NCI-H187 (cell line): ENCODE data around the gene GTF2IRD1.
A peak's percentile ranks its signal among the peaks of the same experiment; 100 is the strongest.
"Not testable (repeated sequence)": the region's sequence is repeated elsewhere in the genome, so short reads cannot be mapped to it uniquely, and the experiment has no call there.

Source experiments
- DNase-seq, 2 experiments: peaks; one replicate each; lab custom pipeline; 2025; lab: John Stamatoyannopoulos, UW

The GTF2IRD1 gene, protein sequence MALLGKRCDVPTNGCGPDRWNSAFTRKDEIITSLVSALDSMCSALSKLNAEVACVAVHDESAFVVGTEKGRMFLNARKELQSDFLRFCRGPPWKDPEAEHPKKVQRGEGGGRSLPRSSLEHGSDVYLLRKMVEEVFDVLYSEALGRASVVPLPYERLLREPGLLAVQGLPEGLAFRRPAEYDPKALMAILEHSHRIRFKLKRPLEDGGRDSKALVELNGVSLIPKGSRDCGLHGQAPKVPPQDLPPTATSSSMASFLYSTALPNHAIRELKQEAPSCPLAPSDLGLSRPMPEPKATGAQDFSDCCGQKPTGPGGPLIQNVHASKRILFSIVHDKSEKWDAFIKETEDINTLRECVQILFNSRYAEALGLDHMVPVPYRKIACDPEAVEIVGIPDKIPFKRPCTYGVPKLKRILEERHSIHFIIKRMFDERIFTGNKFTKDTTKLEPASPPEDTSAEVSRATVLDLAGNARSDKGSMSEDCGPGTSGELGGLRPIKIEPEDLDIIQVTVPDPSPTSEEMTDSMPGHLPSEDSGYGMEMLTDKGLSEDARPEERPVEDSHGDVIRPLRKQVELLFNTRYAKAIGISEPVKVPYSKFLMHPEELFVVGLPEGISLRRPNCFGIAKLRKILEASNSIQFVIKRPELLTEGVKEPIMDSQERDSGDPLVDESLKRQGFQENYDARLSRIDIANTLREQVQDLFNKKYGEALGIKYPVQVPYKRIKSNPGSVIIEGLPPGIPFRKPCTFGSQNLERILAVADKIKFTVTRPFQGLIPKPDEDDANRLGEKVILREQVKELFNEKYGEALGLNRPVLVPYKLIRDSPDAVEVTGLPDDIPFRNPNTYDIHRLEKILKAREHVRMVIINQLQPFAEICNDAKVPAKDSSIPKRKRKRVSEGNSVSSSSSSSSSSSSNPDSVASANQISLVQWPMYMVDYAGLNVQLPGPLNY

GRCh38 chr7:74453322-74454011 lies at the start of gene GTF2IRD1:
TSS of gene GTF2IRD1 (plus strand) at chr7:74453906. CDS start at chr7:74508081, 54,175 bp downstream.
- DNase-seq = peak; percentile 52 to 68

DNA sequence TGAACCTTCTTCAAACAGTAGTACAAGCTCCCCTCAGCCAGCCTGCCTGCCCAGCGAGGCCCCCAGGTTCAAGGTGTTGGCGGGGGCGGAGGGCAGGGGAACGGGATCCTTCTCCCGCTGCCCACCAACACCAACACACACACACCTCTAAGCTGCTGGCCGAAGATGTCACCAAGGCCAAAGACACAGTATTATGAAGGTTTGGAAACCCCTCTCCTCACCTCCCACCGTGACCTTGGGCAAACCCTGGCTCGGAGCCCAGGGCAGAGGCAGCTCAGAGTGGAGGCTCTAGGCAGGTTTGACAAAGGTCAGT lies 49.4 kb upstream of the GTF2IRD1 start:
- no peak for DNase-seq

DNA sequence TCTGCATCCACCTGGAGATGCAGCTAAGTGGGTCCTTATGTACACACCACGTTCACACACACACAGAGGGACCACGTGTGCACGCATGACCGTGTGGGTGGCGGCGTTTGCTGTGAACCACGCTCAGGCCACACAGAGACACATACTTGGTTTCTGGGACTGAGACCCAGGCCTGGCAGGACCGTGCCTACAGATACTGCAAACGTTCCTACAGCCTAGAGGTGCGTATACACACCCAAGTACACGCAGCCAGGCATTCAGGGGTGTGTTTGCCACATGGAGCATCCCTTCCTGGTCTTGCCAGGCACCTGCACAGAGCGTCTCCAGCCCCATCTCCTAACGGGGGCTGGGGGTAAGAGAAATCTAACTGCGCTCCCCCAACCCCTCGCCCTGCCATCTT lies 49.0 kb upstream of the GTF2IRD1 start:
- no peak for DNase-seq

GRCh38 chr7:74405191-74405898 lies 48.4 kb upstream of the GTF2IRD1 start:
- no peak for DNase-seq

- no peak for DNase-seq
Observed at GRCh38 chr7:74405899-74406512, 47.7 kb upstream of the GTF2IRD1 start.

DNA sequence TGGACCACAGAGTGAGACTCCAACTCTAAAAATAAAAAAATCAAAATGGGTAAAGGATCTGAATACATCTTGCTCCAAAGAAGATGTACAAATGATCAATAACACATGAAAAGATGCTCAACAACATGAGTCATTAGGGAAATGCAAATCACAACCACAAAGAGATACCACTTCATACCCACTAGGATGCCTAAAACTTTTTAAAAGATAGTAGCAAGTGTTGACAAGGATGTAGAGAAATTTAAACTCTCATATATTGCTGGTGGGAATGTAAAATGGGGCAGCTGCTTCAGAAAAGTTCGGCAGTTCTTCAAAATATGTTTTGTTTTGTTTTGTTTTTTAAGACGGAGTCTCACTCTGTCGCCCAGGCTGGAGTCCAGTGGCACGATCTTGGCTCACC lies 45.7 kb upstream of the GTF2IRD1 start:
- DNase-seq = no peak

- DNase-seq = no peak
Observed at GRCh38 chr7:74409571-74409970, 44.1 kb upstream of the GTF2IRD1 start.

DNA sequence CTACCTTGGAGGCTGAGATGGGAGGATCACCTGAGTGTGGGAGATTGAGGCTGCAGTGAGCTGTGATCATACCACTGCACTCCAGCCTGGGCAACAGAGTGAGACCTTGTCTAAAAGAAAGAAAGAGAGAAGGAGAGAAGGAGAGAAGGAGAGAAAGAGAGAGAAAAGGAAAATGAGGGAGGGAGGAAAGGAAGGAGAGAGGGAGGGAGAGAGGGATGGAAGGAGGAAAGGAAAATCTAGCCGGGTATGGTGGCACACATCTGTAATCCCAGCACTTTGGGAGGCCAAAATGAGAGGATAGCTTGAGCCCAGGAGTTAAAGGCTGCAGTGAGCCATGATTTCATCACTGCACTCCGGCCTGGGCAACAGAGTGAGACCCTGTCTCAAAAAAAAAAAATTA lies 42.9 kb upstream of the GTF2IRD1 start:
- DNase-seq = no peak

DNA sequence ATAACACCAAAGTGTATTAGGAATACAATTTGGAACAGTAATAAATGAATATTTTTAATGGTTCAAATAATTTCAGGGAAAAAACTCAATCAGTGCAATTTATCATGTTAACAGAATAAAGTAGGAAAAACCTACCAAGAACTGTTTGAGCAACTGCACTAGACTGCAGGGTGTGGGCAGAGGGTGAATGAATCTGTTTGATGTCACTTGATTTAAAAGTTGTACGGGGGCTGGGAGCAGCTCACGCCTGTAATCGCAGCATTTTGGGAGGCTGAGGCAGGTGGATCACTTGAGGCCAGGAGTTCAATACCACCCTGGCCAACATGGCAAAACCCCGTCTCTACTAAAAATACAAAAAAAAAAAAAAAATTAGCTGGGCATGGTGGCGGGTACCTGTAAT lies 42.1 kb upstream of the GTF2IRD1 start:
- not testable (repeated sequence) for DNase-seq

GRCh38 chr7:74412056-74412455 lies 41.6 kb upstream of the GTF2IRD1 start:
- DNase-seq = no peak

DNA sequence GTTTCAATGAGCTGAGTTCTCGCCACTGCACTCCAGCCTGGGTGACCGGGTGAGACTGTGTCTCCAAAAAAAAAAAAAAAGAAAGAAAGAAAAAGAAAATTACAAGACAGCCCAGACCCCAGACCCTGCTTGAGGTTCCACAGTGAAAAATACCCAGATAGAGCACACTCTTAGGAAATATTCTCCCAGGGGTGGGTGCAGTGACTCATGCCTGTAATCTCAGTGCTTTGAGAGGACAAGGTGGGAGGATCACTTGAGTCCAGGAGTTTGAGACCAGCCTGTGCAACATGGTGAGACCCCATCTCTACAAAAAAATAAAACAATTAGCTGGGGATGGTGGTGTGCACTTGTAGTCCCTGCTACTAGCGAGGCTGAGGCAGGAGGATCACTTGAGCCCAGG lies 41.1 kb upstream of the GTF2IRD1 start:
- DNase-seq = no peak

DNA sequence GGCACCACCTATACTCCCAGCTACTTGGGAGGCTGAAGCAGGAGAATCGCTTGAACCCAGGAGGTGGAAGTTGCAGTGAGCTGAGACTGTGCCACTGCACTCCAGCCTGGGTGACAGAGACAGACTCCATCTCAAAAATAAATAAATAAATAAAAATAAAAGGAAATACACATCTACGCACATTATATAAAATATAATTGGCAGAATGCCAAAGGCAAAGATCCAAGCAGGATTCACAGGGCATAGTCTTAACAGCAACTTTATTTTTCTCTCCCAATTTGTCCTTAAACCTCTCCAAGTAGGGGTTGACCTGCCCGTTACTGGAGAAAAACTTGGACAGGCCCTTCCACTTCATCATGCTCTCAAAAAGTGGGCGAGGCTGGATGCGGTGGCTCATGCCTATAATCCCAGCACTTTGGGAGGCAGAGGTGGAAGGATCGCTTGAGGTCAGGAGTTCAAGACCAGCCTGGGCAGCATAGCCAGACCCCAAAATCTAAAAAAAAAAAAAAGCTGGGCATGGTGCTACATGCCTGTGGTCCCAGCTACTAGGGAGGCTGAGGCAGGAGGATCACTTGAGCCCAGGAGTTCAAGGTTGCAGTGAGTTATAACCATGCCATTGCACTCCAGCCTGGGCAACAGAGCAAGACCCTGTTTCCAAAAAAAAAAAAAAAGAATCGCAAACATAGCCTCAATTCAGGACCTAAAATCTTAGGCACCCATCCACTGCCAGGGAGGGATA lies 38.9 kb upstream of the GTF2IRD1 start:
- DNase-seq = not testable (repeated sequence)

GRCh38 chr7:74417419-74417971 lies 36.2 kb upstream of the GTF2IRD1 start:
- DNase-seq = peak; percentile 15 to 33

DNA sequence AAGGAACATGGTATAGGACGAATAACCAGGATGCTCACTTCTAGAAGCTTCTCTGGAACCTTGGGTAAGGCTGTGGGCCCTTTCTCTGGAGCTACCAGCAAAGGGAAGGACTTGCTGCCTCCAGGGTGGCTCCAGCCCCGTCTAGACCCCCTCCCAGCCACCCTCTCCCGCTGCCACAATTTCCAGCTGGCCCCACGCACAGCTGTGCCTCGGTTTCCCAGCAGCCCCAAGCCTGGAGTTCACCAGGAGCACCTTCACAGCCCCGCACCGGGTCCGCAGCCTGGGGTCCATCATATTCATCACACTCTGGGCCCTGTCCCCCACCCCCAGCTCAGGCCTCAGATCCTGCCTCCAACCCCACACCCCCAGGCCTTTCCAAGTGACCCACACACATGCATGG lies 35.6 kb upstream of the GTF2IRD1 start:
- no peak for DNase-seq

DNA sequence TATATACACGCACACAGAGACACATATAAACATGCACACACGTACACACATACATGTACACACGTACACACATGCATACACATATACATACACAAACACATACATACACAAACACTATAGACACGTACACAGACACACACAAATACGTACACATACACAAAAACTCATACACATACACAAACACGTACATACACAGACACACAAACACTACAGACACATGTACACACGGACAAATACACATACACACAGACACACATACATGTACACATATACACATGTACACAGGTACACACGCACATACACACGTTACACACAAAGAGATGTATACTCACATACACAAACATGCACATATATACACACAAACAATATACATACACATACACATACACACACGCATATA lies 35.2 kb upstream of the GTF2IRD1 start:
- DNase-seq = no peak

- not testable (repeated sequence) for DNase-seq
Observed at GRCh38 chr7:74419232-74419631, 34.5 kb upstream of the GTF2IRD1 start.

GRCh38 chr7:74420006-74420405 lies 33.7 kb upstream of the GTF2IRD1 start:
- DNase-seq = no peak

DNA sequence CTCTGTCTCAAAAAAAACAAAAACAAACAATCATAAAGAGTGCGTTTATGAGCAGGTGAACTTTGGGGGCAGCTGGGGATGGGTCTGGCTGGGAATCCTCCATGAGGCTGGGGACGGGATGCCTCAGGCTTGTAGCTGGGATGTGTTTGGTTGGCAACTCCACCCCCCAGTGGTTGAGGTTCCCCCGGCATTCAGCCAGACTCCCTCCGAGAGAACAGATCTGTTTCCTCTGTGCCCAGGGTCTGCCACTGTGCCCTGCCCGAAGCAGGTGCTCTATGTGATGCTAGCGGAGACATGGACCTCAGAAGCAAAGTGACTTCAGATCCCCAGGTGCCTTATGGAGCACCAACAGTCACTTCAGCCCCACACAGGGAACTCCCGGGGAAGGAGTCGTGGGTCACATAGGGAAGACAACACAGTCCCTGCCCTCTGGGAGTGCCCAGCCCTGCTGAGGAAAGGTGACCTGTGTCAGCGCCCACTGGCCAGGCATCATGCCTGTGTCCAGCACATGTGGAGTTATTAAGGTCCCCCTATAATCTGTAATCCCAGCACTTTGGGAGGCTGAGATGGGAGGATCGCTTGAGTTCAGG lies 29.3 kb upstream of the GTF2IRD1 start:
- no peak for DNase-seq

- DNase-seq = no peak
Observed at GRCh38 chr7:74428023-74428422, 25.7 kb upstream of the GTF2IRD1 start.

DNA sequence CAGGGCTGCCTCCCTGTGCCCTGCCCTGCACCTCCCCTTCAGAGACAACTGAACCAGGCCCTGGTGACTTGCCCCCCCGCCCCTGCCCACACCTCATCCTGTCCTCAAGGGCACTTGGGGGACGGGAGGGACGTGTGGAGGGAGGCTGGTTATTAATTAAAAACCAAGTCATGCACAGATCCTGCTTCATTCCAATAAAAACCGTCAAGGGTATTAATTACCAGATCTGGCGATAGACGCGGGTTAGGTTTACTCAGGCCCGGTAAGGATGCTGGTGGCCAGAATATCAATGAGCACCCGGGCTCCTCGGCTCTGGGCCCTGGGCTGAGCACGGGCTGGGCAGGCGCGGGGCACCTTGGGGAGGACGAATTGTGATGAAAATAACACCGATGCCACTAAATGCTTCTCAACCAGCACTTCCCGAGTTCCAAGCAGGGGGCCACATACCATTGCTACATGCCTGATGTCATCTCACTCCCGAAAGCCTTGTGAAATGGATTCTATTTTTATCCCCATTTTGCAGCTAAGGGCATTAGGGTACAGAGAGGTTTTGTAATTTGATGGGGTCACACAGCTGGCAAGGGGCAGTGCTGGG lies 24.5 kb upstream of the GTF2IRD1 start:
- no peak for DNase-seq
